K562 (cell line): Measurements from ENCODE around the gene BCL2A1. TPM values are rescaled to one million over a fixed set of nuclear protein-coding genes. Genes with fewer than 3 reads are reported as not detected.
"Not testable (repeated sequence)": the region's sequence is repeated elsewhere in the genome, so short reads cannot be mapped to it uniquely, and the experiment has no call there.

Experiments
- ATAC-seq: fragments of 200-7000 bp; cut with Tn5 transposase; 3 replicates; pipeline ENCODE4 v1.9.1; 2020; ENCODE audit warnings: moderate library complexity
- BruUV-seq: library from RNA; stranded (reverse); fragments of 400-500 nt; replicated peaks from 2 replicates; lab custom pipeline; 2021; lab: Mats Ljungman, UMichigan
- CTCF ChIA-PET: fragments of 300-600 bp; formaldehyde crosslinking; extraction: SDS; loops from one replicate; lab custom pipeline; 2021; ENCODE audit warnings: low intra/inter-chr PET ratio; lab: Yijun Ruan, JAX
- POLR2A ChIA-PET: fragments of 300-600, 350-650 bp; sonication (Branson Sonifier 250); formaldehyde crosslinking; extraction: SDS; loops from one replicate; lab custom pipeline; 2021; ENCODE audit warnings: antibody characterized with exemption, inconsistent platforms; lab: Yijun Ruan, JAX
- DNase-seq, 4 experiments: peaks; one replicate each; pipeline versions ENCODE4 v3.0.0 to v3.0.0-alpha.2; 2011 to 2018; ENCODE audit warnings: low spot score in 3 of 4, mixed read lengths in 3 of 4; ENCODE audit errors: extremely low read depth in 1 of 4
- FAIRE-seq: peaks from 2 replicates; lab custom pipeline; 2011; peaks lifted over from hg19 to GRCh38; lab: Jason Lieb, UNC
- H2AFZ ChIP-seq: 2 replicates; pipeline ENCODE4 v1.6.0; 2011; ENCODE audit warnings: low read depth, low read length, control low read depth, inconsistent platforms
- H3K27ac ChIP-seq: fragments of 200-600 bp; 3 replicates; pipeline ENCODE4 v1.8.0; 2011; ENCODE audit warnings: low read depth, mild to moderate bottlenecking, control low read depth, inconsistent platforms, low read length, moderate library complexity, mixed read lengths; ENCODE audit errors: extremely low read depth
- H3K27me3 ChIP-seq, 2 experiments: fragments of 300-600 bp in 1 of 2; 2 replicates in 1 of 2; 3 replicates in 1 of 2; pipeline versions ENCODE4 v1.6.0 to v1.8.0; 2011; ENCODE audit warnings: inconsistent platforms in 2 of 2, low read length in 2 of 2, mild to moderate bottlenecking in 1 of 2, mixed read lengths in 1 of 2, moderate library complexity in 1 of 2; ENCODE audit not compliant: control insufficient read depth in 2 of 2, insufficient read depth in 2 of 2
- H3K36me3 ChIP-seq: fragments of 300-600 bp; 3 replicates; pipeline ENCODE4 v1.8.0; 2011; ENCODE audit warnings: mild to moderate bottlenecking, low read length, inconsistent platforms; ENCODE audit not compliant: control insufficient read depth, insufficient read depth
- H3K4me1 ChIP-seq, 2 experiments: fragments of 200-600 bp in 1 of 2; replicated peaks in 1 of 2; 2 replicates in 1 of 2; 3 replicates in 1 of 2; pipeline versions ENCODE4 v1.5.1 to v1.8.0; 2011; ENCODE audit warnings: inconsistent platforms in 2 of 2, low read length in 2 of 2, mild to moderate bottlenecking in 1 of 2, mixed read lengths in 1 of 2, moderate library complexity in 1 of 2; ENCODE audit not compliant: control insufficient read depth in 2 of 2, insufficient read depth in 2 of 2
- H3K4me2 ChIP-seq: 2 replicates; pipeline ENCODE4 v1.6.1; 2011; ENCODE audit warnings: low read length, control low read depth, inconsistent platforms, mixed read lengths; ENCODE audit not compliant: insufficient read depth
- H3K4me3 ChIP-seq: fragments of 200-600 bp; sonication (generic), shearing (Covaris generic); 2 replicates; pipeline ENCODE4 v1.5.1; 2016; ENCODE audit warnings: control low read depth, inconsistent platforms
- H3K79me2 ChIP-seq: fragments of 200-600 bp; 3 replicates; pipeline ENCODE4 v1.8.0; 2011; ENCODE audit warnings: low read length, inconsistent platforms; ENCODE audit not compliant: control insufficient read depth, insufficient read depth
- H3K9ac ChIP-seq, 2 experiments: 2 replicates each; pipeline versions ENCODE4 v1.6.0 to v1.6.1; 2011; ENCODE audit warnings: low read depth in 2 of 2, low read length in 2 of 2, control low read depth in 1 of 2, inconsistent platforms in 1 of 2, mild to moderate bottlenecking in 1 of 2, mixed read lengths in 1 of 2; ENCODE audit not compliant: insufficient read depth in 1 of 2
- H3K9me1 ChIP-seq: one replicate; pipeline ENCODE4 v1.6.0; 2011; ENCODE audit warnings: inconsistent platforms, mild to moderate bottlenecking, low read length, moderate library complexity; ENCODE audit not compliant: control insufficient read depth, insufficient read depth
- H3K9me3 ChIP-seq: replicated peaks from 2 replicates; pipeline ENCODE4 v1.5.1; 2011; ENCODE audit warnings: low read depth, low read length, inconsistent platforms; ENCODE audit not compliant: control insufficient read depth, insufficient read depth
- H4K20me1 ChIP-seq: replicated peaks from 2 replicates; pipeline ENCODE4 v1.6.1; 2011; ENCODE audit warnings: low read length, inconsistent platforms, mixed read lengths; ENCODE audit not compliant: control insufficient read depth, insufficient read depth
- MCM7 ChIP-seq, 2 experiments: fragments of 450-650 bp; IDR thresholded peaks; 2 replicates each; pipeline ENCODE4 v1.6.1; 2016 to 2018
- ZBTB33 ChIP-seq: sonication (generic); formaldehyde crosslinking; IDR thresholded peaks from 2 replicates; pipeline ENCODE4 v1.8.1; 2023; ENCODE audit warnings: mild to moderate bottlenecking, missing genetic modification reagents
- ZNF79 ChIP-seq: fragments of 250-450 bp; sonication (Bioruptor Pico); IDR thresholded peaks from 2 replicates; pipeline ENCODE4 v1.4.0; 2020; ENCODE audit warnings: low read depth, mild to moderate bottlenecking, moderate library complexity
- WGBS: fragments of 100-300 bp; shearing (Covaris generic); methylation state at CpG from one replicate; pipeline ENCODE4 v1.1.6; 2016; ENCODE audit warnings: low coverage, mixed read lengths; ENCODE audit not compliant: insufficient coverage; ENCODE audit errors: missing lambda C conversion rate; 5-methylcytosine and 5-hydroxymethylcytosine counted together
- in situ Hi-C: fragments of 300-500 bp; cut with MboI; formaldehyde crosslinking; loops from 4 replicates; pipeline ENCODE4 v1.15.0; 2018; ENCODE audit warnings: inconsistent platforms, mixed read lengths
- intact Hi-C: fragments of 100-400 bp; cut with micrococcal nuclease; formaldehyde crosslinking; loops from 2 replicates; pipeline ENCODE4 v1.14.2; 2022
- polyA plus RNA-seq, 8 experiments: library from polyadenylated mRNA; depleted of rRNA in 4 of 8; stranded (reverse) in 5 of 8; unstranded in 3 of 8; fragments of >200 nt; fragmentation: Nextera tagmentation in 2 of 8; fragmentation: Illumina TruSeq in 1 of 8; extraction: Ambion mirVana in 2 of 8; extraction: Trizol in 1 of 8; gene quantifications; 2 replicates each; pipeline versions ENCODE4 v1.2.1 to v1.2.3, GENCODE V29; 2011 to 2014; ENCODE audit warnings: inconsistent platforms in 1 of 8, missing spikeins in 1 of 8
- total RNA-seq, 7 experiments: library from RNA; depleted of rRNA in 6 of 7; stranded (reverse); fragments of >200 nt in 6 of 7; fragmentation: Illumina TruSeq in 2 of 7; extraction: Trizol in 2 of 7; gene quantifications; 2 replicates each; pipeline versions ENCODE4 v1.2.1 to v1.2.3, GENCODE V29; 2011 to 2021; ENCODE audit warnings: low replicate concordance in 1 of 7
- TF ChIP-seq, protein P1 (sequence below): fragments of 250-450 bp; sonication (Bioruptor Pico); IDR thresholded peaks from 2 replicates; pipeline ENCODE4 v1.4.0; 2020; ENCODE audit warnings: mild to moderate bottlenecking, moderate library complexity
- TF ChIP-seq, protein P2 (sequence below): fragments of 450-650 bp; formaldehyde crosslinking; IDR thresholded peaks from 2 replicates; pipeline ENCODE4 v1.4.0; 2020; ENCODE audit warnings: mild to moderate bottlenecking, mixed read lengths

BCL2A1 gene
- total and polyA plus RNA-seq, 9 of the 15 experiments (the other 6 are each of a cell fraction or from before 2014, with no cell fraction given) = 0.11 to 1.2 (median 0.25) TPM; not detected in 4

DNA sequence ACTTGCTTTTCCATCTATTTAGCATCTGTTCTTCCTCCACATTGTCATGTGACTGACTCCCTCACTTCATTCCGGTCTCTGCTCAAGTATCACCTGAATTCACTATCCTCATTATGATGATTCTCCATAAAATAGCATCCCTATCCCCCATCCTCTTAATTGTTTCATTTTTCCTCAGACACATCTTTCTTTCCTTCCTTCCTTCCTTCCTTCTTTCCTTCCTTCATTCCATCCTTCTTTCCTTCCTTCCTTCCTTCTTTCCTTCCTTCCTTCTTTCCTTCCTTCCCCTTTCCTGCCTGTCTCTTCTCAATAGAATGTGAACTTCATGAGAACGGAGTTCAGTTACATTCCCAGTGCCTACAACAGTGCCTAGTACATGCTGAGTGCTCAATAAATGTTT lies 41.6 kb downstream of the BCL2A1 start (continued):
- TF ChIP-seq, protein P1, sequence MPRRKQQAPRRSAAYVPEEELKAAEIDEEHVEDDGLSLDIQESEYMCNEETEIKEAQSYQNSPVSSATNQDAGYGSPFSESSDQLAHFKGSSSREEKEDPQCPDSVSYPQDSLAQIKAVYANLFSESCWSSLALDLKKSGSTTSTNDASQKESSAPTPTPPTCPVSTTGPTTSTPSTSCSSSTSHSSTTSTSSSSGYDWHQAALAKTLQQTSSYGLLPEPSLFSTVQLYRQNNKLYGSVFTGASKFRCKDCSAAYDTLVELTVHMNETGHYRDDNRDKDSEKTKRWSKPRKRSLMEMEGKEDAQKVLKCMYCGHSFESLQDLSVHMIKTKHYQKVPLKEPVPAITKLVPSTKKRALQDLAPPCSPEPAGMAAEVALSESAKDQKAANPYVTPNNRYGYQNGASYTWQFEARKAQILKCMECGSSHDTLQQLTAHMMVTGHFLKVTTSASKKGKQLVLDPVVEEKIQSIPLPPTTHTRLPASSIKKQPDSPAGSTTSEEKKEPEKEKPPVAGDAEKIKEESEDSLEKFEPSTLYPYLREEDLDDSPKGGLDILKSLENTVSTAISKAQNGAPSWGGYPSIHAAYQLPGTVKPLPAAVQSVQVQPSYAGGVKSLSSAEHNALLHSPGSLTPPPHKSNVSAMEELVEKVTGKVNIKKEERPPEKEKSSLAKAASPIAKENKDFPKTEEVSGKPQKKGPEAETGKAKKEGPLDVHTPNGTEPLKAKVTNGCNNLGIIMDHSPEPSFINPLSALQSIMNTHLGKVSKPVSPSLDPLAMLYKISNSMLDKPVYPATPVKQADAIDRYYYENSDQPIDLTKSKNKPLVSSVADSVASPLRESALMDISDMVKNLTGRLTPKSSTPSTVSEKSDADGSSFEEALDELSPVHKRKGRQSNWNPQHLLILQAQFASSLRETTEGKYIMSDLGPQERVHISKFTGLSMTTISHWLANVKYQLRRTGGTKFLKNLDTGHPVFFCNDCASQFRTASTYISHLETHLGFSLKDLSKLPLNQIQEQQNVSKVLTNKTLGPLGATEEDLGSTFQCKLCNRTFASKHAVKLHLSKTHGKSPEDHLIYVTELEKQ = no peak
- TF ChIP-seq, protein P2, sequence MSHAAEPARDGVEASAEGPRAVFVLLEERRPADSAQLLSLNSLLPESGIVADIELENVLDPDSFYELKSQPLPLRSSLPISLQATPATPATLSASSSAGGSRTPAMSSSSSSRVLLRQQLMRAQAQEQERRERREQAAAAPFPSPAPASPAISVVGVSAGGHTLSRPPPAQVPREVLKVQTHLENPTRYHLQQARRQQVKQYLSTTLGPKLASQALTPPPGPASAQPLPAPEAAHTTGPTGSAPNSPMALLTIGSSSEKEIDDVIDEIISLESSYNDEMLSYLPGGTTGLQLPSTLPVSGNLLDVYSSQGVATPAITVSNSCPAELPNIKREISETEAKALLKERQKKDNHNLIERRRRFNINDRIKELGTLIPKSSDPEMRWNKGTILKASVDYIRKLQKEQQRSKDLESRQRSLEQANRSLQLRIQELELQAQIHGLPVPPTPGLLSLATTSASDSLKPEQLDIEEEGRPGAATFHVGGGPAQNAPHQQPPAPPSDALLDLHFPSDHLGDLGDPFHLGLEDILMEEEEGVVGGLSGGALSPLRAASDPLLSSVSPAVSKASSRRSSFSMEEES (CRISPR knock-in tag) = peak; percentile 33; the same call in 1 of the 2 replicates
- no peak for TF ChIP-seq ZNF79
- peak in 1 of 2 experiments; percentile 57; a peak in 1 of 4 replicates for TF ChIP-seq MCM7 (IDR thresholded peaks at IDR 0.05)

DNA sequence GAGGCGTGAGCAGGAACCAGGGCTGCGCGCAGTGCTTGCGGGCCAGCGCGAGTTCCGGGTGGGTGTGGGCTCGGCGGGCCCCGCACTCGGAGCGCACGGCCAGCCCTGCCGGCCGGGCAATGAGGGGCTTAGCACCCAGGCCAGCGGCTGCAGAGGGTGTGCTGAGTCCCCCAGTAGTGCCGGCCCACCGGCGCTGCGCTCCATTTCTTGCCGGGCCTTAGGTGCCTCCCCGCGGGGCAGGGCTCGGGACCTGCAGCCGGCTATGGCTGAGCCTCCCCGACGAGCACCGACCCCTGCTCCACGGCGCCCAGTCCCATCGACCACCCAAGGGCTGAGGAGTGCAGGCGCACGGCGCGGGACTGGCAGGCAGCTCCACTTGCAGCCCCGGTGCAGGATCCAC lies 44.9 kb downstream of the BCL2A1 start:
- 0 out of 2 replicates have a peak, but pooled peaks have one; percentile 13 for TF ChIP-seq ZBTB33 (CRISPR knock-in tag)
- WGBS = 97% methylated on average over 5 of the region's 36 CpGs
- H2AFZ ChIP-seq, H4K20me1 ChIP-seq, H3K9me1 ChIP-seq, H3K27me3 ChIP-seq, in situ Hi-C loops, H3K4me2 ChIP-seq, POLR2A ChIA-PET, H3K9ac ChIP-seq, CTCF ChIA-PET, intact Hi-C loops, H3K27ac ChIP-seq, H3K4me3 ChIP-seq, DNase-seq, BruUV-seq, ATAC-seq, FAIRE-seq: not testable (repeated sequence)
- Histone ChIP-seq H3K36me3 (peaks cover 10% of the 10 kb centered on the region), H3K9me3 (peaks cover 18% of the 10 kb centered on the region), H3K79me2 (peaks cover 33% of the 10 kb centered on the region), H3K4me1 (peaks cover 13 to 16% of the 10 kb centered on the region in 2 experiments; a peak in 4 of 5 replicates)
